ENCODE measurements around the gene NIN.

GRCh38 chr14:50806241-50806933 is 24.6 kb downstream of the NIN start:
- TF ChIP-seq POLR2AphosphoS5 (IDR thresholded peaks at IDR 0.05) (no peak), POLR2A (IDR thresholded peaks at IDR 0.05) (no peak)

Measured in transverse colon (tissue), 3 donors.